HG03439 (cell line): ENCODE measurements around the gene ZDHHC11B.

Experiments used
- ATAC-seq: cut with Tn5 transposase; IDR thresholded peaks from one replicate; pipeline ENCODE4 v1.9.1; 2021; ENCODE audit warnings: mild to moderate bottlenecking, moderate library complexity; ENCODE audit not compliant: unreplicated experiment

Gene ZDHHC11B

DNA sequence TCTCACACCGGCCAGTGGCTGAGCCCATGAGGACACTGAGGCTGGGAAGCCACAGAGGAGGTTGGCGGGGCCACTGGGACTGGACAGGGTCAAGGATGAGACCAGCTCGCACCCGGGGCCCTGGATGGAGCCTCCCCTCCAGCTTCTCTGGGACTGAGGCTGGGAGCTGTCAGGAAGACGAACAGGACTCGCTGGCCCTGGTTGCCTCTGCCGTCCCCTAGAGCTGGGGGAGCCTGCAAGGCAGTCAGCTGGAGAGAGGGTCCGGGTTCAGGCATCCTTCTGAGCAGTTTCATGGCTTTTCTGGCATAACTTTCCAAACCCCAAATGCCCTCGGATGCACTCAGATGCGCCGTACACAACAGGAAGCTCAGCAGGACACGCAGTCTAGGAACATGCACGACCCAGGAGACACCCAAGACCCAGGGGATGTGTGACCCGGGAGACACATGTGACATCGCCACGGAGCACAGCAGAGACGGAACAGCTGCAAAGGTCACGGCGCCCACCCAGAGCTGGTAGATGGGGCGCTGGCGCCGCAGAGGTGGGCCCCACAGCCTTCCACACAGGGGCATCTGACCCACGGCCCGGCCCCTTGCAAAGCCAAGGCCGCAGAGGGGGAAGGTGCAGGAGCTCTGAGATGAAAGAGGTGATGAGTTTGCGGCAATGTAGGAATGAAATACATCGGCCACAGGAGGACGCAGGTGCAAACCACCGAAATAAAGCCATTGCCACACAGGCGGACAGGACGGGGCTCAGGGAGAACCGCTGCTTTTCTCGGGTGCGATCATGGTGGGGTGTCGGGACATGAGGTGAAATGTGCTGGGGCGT is 108.4 kb downstream of the ZDHHC11B start:
- ATAC-seq: no peak

DNA sequence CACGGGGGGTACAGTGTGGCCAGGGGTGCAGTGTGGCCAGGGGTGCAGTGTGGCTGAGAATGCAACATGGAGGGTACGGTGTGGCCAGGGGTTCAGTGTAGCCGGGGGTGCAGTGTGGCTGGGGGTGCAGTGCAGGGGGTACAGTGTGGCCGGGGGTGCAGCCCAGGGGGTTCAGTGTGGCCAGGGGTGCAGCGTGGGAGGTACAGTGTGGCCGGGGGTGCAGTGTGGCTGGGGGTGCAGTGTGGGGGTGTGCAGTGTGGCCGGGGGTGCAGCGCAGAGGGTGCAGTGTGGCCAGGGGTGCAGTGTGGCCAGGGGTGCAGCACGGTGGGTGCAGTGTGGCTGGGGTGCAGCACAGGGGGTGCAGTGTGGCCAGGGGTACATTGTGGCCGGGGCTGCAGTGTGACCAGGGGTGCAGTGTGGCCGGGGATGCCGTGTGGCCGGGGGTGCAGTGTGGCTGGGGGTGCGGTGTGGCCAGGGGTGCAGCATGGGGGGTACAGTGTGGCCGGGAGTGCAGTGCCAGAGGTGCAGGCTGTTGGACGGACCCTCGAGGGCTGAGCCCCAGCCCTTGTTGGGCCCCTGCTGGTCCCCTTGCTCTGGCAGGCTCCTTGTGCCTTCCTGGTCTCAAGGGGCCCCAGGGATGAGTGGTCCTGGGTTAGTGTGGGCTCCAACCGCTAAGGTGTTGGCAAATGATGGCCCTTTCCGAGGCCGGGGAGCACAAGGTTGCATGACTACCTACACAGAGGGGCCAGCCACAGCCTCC is 109.2 kb downstream of the ZDHHC11B start:
- no peak for ATAC-seq

DNA sequence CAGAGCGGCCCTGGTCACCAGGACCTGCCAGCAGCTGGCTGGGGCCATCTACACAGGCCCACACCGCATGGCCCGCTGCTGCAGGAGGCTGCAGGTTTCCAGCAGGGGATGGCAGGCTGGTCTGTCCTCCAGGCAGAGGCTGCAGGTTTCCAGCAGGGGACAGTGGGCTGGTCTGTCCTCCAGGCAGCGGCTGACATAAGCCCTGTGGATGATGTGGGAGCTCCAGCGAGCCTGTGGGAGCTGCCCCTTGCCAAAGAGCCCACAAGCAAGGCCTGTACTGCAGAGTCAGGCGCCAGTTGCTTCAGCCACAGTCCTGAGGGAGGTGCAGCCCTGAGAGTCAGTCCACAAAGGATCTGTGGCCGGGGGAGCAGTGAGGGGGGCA is 109.9 kb downstream of the ZDHHC11B start:
- no peak for ATAC-seq

DNA sequence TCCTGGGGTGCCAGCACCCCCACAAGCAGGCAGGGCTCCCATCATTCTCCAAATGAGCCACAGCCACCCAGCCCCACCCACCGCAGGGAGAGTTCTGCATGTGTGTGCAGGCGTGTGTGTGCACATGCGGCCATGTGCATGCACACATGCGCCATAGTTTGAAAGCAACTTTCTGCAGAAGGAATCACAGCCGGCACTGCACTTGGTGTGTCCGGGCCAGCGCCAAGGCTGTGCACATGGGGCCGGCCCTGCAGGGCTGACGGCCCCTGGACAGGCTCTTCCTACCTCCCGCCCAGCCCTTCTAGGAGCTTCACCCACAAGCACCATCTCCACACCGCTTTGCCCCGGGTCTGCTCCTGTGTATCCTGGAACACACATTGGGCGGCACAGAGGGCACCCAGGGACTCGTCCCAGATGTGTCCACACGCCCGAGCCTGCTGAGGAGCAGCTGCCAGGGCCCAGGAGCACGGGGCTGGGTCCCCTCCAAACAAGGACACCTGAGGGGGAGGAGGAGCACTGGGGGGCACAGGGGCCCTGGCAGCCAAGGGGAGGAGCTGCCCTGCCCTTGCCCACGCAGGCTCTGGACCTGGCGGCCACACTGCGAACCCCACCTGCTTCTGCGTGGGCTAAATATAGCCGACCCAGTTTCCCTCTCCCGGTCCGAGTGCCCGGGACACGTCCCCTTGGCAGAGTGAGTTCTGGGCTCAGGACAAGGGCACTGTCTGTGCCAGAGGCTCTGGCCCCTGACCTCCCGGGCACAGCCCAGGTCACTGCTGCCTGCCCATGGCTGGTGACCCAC is 110.5 kb downstream of the ZDHHC11B start:
- no peak for ATAC-seq

DNA sequence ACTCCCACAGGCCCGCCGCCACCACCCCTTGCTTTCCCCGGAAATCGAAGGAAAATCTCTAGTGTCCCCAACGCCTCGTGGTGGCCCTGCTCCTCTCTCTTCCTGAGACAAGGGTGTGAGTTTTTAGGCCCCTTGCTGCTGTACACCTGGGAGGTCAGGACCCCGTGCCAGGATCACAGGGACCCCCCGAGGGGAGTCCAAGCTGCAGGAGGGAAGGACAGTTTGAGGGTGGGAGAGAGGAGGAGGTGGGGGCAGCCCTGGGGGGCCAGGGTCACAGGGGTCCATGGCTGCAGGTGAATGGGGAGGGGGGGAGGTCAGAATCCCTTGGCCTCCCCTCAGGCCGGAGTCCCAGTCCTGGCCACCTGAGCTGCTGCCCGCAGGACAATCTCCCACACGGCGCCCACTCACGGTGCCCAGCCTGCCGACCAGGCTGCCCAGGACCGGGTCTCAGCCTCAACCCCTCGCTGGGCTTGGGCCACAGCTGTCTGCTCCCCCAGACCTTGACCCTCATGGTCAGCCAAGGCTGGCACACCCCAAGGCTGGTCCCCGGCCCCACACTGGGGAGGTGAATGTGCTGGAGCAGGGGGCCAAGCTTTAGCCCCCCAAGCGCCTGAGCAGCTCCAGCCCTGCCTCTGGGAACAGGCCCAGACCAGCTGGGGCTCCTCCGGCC is 111.2 kb downstream of the ZDHHC11B start:
- ATAC-seq: no peak

DNA sequence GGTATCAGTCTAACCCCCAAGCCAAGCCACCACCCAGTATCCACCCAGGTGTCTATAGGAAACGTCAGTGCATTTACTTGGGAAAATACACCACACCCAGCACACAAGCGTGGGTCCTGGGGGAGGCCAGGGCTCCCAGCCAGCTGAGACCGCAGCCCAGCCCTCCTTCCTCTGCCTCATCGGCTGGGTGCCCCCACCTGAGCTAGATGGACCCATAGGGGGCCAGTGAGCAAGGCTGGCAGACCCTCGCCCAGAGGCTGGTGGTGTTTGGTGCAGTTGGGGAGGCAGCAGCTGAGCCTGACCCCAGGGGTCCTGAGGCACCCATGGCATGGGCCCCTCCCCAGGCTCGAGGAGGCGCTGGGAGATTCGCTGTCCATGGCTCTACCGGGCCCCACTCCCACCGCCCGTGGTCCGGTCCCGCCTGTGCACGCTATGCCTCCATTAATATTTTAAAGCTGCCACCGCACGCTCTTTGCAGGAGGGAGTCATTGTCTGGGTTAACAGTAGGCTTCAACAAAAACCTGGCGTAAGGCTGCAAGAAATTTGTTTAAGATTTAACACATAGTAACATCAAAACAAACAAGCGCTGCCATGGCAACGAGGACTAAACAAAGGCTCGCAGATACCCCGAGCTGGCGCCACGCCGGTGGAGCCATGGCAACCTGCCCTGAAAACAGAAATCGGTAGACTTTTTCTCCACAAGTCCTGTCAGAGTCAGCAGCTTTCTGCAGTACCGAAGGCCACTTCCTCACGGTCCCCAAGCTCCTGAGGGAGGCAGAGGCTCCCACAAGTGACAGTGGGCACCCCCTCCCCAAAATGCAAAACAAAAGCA is 112.0 kb downstream of the ZDHHC11B start:
- no peak for ATAC-seq

DNA sequence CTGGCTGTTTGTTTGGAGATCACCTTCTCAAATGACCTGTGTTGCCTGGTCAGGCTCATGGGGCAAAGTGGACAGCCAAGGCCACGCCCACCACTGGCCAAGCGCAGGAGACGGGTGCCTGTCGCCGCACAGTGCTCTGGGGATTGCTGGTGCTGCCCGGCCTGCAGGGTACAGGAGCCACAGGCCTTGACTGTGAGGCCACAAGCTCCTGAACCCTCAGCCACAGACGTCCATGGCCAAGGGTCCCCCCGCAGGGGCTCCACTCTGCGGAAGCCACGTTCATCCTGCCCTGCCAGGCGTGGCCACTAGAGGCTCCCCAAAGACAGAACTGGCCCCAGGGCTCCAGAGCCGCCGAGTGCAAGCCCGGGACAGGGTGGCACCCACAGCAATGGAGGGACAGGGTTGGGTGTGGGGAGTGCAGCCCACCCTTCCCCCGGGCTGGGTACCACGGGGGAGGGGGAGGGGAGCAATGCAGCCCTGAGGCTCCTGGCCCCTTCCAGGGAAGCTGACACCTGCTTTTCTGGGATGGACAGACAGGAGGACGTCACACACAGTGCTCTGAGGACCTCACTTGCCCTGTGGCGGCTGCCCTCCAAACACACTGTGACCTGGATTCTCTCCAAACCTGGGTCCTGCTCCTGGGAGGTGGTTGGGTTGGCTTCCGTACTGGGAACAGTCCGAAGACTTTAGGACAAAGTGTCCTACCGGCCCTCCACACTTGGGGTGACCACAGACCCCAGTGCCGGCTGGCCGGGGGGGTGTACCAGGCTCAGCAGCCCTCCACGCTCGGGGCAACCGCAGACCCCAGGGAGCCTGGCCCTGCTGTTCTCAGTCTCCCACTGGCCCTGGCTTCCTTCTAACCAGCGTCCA is 112.8 kb downstream of the ZDHHC11B start:
- ATAC-seq: no peak

DNA sequence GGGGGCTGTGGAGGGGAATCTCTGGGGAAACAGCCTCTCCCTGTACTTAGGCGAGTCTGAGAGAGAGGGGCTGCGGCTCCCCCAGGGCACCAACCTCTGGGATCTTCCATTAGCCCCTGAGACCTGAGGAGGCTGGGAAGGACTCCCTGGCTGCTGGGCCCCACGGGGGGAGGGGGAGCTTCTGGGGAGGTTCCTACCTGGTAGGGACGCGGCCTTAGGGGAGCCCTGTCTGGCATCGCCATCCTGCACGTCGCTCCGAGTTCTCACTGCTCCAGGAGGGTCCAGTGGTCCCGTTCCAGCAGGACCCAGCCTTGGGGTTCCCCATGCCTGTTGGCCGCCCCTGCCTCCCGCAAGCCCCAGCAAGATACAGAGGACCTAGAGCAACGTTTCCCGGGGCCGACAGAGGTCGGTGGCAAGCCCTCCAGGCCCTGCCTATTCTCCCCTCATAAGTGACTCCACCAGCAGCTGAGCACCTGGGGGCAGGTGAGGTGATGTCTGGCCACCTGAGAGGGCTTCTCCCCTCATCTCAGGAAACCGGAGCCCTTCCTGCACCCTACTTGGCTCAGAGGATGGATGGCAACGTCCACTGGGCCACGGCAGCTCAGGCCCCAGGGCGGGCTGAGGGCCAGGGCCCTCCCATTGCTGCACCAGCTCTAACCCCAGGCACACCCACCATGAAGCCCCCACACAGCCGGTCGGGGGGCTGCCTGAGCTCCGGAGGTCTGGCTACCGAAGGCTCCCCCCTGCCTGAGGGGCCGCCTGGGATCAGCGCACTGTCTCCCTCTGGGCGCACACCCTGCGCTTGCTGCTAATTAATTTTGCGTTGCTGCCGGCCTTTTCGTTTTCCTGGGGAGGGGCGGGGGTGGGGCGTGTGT is 113.9 kb downstream of the ZDHHC11B start:
- no peak for ATAC-seq

DNA sequence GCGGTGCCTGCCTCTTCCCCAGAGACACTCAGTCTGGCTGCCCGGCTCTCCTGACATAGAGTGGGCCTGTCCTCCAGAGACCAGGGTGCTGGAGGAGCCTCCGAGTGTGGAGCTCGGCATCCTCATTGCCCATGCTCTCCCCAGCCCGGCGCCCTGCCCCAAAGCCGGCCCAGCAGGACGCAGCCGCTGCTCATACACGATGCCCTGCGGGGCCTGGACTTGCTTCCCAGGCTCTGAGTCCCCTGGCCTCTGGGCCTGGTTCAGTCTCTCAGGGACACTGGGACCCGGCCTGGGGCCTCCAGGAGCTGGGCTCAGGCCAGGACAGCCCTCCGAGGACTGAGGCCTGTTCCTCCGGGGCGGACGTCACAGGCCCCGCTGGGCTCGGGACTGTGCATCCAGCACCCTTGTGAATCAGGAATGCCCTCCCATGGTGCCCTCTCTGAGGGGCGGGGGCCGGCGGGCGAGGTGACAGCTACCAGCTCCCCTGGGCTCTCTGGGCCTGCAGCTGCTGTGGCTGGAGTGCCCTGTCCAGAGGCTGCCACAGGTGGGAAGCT is 114.6 kb downstream of the ZDHHC11B start:
- ATAC-seq: no peak

DNA sequence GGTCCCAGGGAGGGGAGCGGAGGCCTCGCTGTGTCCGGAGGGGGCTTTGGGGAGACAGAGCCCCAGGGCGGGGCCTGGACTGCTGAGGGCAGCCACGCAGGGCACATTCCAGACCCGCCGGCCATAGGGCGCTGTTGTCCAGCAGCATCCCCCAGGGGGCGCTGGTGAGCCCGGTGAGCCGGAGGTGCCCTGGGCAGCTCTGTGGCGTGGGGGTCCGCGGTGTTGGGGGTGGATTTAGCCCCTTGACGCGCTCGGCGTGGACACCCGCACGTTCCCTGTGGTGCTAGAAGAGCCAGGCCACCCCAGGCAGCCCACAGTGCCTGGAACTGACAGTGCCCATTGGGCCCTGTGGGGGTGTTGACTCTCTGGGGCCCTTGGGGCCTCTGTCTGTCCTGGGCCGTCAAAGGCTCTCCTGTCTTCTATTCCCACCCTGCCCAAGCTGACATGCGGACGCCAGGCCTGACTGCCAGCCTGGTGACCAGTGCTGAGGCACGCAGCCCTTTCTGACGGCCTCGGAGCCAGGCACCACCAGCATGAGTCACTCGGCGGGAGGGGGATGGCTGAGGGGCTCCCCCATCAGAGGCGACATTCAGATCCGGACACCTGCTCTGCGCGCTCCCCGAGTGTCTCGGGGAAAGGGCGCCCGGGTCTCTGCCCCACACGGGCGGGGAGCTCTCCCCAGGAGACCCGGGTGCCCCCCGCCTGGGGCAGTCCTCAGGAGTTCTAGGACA is 115.3 kb downstream of the ZDHHC11B start:
- no peak for ATAC-seq

DNA sequence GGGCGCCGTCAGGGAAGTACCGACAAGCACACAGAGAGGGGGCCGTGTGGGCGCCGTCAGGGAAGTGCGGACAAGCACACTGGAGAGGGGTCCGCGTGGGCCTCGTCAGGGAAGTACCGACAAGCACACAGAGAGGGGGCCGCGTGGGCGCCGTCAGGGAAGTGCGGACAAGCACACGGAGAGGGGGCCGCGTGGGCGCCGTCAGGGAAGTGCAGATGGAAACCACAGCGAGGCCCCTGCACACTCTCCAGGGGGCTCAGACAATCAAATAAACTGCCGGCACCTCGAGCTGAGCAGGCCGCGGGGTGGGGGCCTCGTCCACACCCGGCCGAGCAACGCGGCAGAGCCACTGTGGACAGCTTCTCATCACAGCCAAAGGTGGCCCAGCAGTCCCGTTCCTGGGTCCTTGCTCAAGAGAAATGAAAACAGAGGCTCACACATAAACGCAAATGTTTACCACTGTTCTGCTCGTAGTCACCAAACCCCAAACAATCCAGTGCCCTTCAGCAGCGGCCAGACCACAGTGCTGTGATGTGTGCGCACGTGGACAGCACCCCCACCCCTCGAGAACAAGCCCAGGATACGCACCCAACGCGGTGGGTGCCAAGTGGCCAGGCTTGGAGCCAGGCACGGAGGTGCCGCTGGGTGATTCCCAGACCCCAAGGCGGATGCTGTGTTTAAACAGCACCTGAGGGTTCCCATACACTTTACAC is 116.1 kb downstream of the ZDHHC11B start:
- ATAC-seq: no peak

DNA sequence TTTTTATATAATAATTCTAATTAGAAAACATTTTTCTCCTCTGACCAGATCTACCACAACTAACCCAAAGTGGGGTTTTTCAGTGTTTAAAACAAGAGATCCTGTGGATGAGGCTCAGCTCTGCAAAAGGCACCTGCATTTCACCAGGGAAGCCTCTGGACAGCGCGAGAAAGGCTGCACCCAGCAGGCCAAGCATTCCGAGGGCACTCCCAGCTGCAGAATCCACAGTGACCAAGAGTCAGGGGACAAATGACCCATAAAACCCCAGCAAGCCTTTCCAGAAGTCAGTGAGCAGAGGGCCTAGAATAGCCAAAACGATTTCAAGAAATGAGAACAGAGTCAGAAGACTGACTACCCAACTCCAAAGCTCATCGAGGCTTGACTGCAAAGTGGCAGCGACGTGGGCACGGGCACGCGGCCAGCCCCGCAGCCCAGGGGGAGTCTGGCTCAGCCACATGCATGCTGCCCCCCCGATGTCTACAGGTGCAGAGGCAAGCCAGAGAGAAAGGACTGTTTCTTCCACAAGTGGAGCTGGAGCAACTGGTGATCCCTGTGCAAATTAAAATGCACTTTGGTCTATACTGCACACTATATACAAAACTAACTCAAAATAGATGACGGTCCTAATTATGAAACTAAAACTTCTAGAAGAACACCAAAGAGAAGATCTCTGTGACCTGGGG is 117.6 kb downstream of the ZDHHC11B start:
- no peak for ATAC-seq

DNA sequence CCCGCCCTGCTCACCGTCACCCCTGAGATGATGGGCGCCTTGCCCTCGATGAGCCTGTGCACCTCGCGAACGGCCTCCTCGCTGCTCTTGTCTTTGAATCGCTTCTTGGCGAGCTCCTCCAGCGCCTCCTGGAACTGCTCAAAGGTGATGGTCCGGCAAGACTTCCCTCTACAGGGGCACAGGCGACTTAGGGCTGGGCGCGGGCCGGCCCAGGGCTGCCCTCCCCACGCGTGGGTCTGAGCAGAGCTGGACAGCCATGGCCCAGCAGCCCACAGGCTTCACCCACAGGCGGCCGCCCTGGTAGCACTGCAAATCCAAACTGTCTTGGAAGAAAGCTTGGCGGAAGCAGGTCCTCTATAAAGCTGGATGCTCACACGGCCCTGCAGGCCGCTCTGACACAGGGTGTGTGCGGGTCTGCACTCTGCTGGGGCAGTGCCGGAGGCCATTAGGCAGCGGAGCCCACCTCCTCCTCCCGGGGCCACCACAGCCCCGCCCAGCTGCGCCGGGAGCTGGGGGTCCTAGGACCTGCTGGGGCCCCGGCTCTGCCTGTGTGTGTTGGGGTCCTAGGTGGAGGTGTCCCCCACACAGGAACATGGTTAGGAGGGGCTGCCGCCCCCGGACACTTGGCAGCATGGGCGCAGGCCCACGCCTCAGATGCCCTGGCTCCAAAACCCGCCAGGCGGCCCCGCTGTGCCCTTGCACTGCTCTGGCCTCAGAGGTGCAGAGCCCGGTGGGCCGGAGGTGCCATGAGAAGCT is 118.4 kb downstream of the ZDHHC11B start:
- ATAC-seq: no peak

DNA sequence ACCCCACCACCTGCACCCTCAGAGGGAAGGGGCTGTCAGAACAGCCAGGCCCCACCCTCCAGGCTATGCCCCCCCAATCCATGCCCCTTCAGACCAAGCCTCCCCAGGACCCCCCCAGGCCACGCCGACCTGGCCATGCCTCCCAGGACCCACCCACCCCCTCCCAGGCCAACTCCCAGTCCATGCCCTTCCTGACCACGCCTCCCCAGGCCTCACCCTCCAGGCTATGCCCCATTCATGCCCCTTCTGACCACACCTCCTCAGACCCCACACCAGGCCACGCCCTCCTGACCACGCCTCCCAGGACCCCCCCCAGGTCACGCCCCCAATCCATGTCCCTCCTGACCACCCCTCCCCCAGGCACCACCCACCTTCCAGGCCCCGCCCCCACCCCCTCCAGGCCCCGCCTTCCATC is 119.0 kb downstream of the ZDHHC11B start:
- no peak for ATAC-seq

DNA sequence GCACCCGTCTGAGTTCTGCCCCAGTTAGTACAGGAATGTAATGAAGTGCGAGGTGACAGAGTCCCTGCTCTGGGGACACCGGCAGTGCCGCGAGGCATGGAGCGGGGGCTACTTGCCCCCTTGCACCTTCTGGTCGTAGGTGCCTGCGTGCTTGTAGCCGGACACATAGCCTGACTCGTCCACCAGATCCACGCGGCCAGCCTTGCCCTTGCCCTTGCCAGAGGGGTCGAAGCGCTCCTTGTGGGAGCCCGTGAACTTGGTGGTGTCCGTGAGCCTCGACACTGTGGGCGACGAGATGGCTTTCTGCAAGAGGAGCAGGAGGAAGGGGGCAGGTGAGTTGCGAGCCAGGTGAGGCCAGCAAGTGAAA is 119.6 kb downstream of the ZDHHC11B start:
- ATAC-seq: no peak
